HCT116 (cell line): ENCODE results near the gene ACACB. TPM values are rescaled to one million over a fixed set of nuclear protein-coding genes. Genes with fewer than 3 reads are reported as not detected.

ENCODE experiments used
- ATAC-seq: fragments of 200-7000 bp; cut with Tn5 transposase; 2 replicates; pipeline ENCODE4 v1.9.1; 2020; ENCODE audit warnings: mild to moderate bottlenecking, moderate library complexity
- BruUV-seq: library from RNA; stranded (reverse); fragments of 400-500 nt; replicated peaks from 2 replicates; lab custom pipeline; 2021; lab: Mats Ljungman, UMichigan
- CTCF ChIA-PET: fragments of 300-600 bp; sonication (Branson Sonifier 250); formaldehyde crosslinking; loops from one replicate; lab custom pipeline; 2021; ENCODE audit warnings: antibody characterized with exemption; lab: Charles Lee
- POLR2A ChIA-PET: fragments of 300-600, 350-600 bp; sonication (Branson Sonifier 250); formaldehyde crosslinking; loops from one replicate; lab custom pipeline; 2021; ENCODE audit warnings: antibody characterized with exemption; lab: Charles Lee
- RAD21 ChIA-PET, 2 experiments: fragments of 300-600 bp; sonication (Branson Sonifier 250); formaldehyde crosslinking; loops; one replicate each; lab custom pipeline; 2023; ENCODE audit warnings: low total read pairs in 2 of 2; ENCODE audit not compliant: uncharacterized antibody in 2 of 2, unreplicated experiment in 2 of 2, low non-redundant PET in 1 of 2; lab: Charles Lee
- DNase-seq: peaks from one replicate; pipeline ENCODE4 v3.0.0-alpha.2; 2010; ENCODE audit warnings: low read depth, low spot score
- H2AFZ ChIP-seq: fragments of 200-600 bp; shearing (Covaris generic), sonication (generic); 2 replicates; pipeline ENCODE4 v1.6.1; 2017; ENCODE audit warnings: low read depth, mixed run types, mixed read lengths, antibody characterized with exemption, low read length; ENCODE audit not compliant: poor library complexity, severe bottlenecking
- H3K27ac ChIP-seq: 2 replicates; pipeline ENCODE4 v1.5.1; 2012; ENCODE audit warnings: low read depth, low read length
- H3K27me3 ChIP-seq: fragments of 200-600 bp; sonication (generic); 2 replicates; pipeline ENCODE4 v1.6.1; 2016; ENCODE audit warnings: mixed run types, low read length, mixed read lengths; ENCODE audit not compliant: insufficient read depth
- H3K36me3 ChIP-seq, 2 experiments: fragments of 200-500 bp in 1 of 2; fragments of 200-600 bp in 1 of 2; sonication (Bioruptor generic) in 1 of 2; sonication (generic) in 1 of 2; 2 replicates each; pipeline versions ENCODE4 v1.5.1 to v1.6.1; 2014 to 2016; ENCODE audit warnings: low read length in 2 of 2, inconsistent platforms in 1 of 2, mixed read lengths in 1 of 2, mixed run types in 1 of 2; ENCODE audit not compliant: insufficient read depth in 2 of 2, control insufficient read depth in 1 of 2
- H3K4me1 ChIP-seq, 2 experiments: fragments of 200-600 bp in 1 of 2; sonication (generic) in 1 of 2; 2 replicates each; pipeline versions ENCODE4 v1.5.1 to v1.6.1; 2012 to 2017; ENCODE audit warnings: low read length in 2 of 2, inconsistent platforms in 1 of 2, mild to moderate bottlenecking in 1 of 2, mixed read lengths in 1 of 2, mixed run types in 1 of 2, moderate library complexity in 1 of 2; ENCODE audit not compliant: insufficient read depth in 2 of 2, control insufficient read depth in 1 of 2
- H3K4me2 ChIP-seq: fragments of 200-600 bp; sonication (generic); 2 replicates; pipeline ENCODE4 v1.6.1; 2017; ENCODE audit warnings: mixed run types, low read length, mixed read lengths
- H3K4me3 ChIP-seq, 2 experiments: fragments of 200-600 bp in 1 of 2; sonication (generic) in 1 of 2; replicated peaks in 1 of 2; 2 replicates each; pipeline ENCODE4 v1.5.1; 2011 to 2016; ENCODE audit warnings: low read length in 2 of 2, control low read depth in 1 of 2, low read depth in 1 of 2, mild to moderate bottlenecking in 1 of 2, mixed read lengths in 1 of 2, mixed run types in 1 of 2
- H3K79me2 ChIP-seq: fragments of 200-600 bp; sonication (generic); 2 replicates; pipeline ENCODE4 v1.6.1; 2017; ENCODE audit warnings: mild to moderate bottlenecking, mixed run types, low read length, moderate library complexity, mixed read lengths; ENCODE audit not compliant: insufficient read depth
- H3K9ac ChIP-seq: fragments of 200-600 bp; sonication (generic); 2 replicates; pipeline ENCODE4 v1.6.1; 2016; ENCODE audit warnings: low read length, mixed read lengths
- H3K9me2 ChIP-seq: fragments of 200-600 bp; sonication (generic), shearing (Covaris generic); 2 replicates; pipeline ENCODE4 v1.6.1; 2017; ENCODE audit warnings: mixed run types, mild to moderate bottlenecking, moderate library complexity; ENCODE audit not compliant: insufficient read depth
- H3K9me3 ChIP-seq, 2 experiments: fragments of 200-500 bp in 1 of 2; fragments of 200-600 bp in 1 of 2; sonication (Bioruptor generic) in 1 of 2; sonication (generic) in 1 of 2; 2 replicates each; pipeline ENCODE4 v1.6.1; 2014 to 2017; ENCODE audit warnings: low read length in 2 of 2, mixed read lengths in 2 of 2, inconsistent platforms in 1 of 2, low read depth in 1 of 2, mild to moderate bottlenecking in 1 of 2, mixed run types in 1 of 2, moderate library complexity in 1 of 2; ENCODE audit not compliant: control insufficient read depth in 1 of 2, insufficient read depth in 1 of 2
- H4K20me1 ChIP-seq: fragments of 200-600 bp; sonication (generic), shearing (Covaris generic); 2 replicates; pipeline ENCODE4 v1.6.1; 2017; ENCODE audit warnings: mixed run types, mild to moderate bottlenecking, moderate library complexity; ENCODE audit not compliant: insufficient read depth
- ATF3 ChIP-seq: IDR thresholded peaks from 2 replicates; pipeline ENCODE4 v1.6.1; 2012
- CBX3 ChIP-seq: IDR thresholded peaks from 2 replicates; pipeline ENCODE4 v1.6.1; 2012; ENCODE audit warnings: low read depth
- EZH2 ChIP-seq: fragments of 200-600 bp; sonication (generic); IDR thresholded peaks from 2 replicates; pipeline ENCODE4 v1.6.1; 2017; ENCODE audit warnings: antibody characterized with exemption, mixed run types
- FOSL1 ChIP-seq: IDR thresholded peaks from 2 replicates; pipeline ENCODE4 v1.6.1; 2012; ENCODE audit warnings: low read depth
- JUND ChIP-seq: IDR thresholded peaks from 2 replicates; pipeline ENCODE4 v1.6.1; 2012
- MAX ChIP-seq: IDR thresholded peaks from 2 replicates; pipeline ENCODE4 v1.6.1; 2012
- SIN3A ChIP-seq: IDR thresholded peaks from 2 replicates; pipeline ENCODE4 v1.6.1; 2012; ENCODE audit warnings: low read depth
- SP1 ChIP-seq: IDR thresholded peaks from 2 replicates; pipeline ENCODE4 v1.6.1; 2012; ENCODE audit warnings: low read depth
- SRF ChIP-seq: IDR thresholded peaks from 2 replicates; pipeline ENCODE4 v1.6.1; 2012; ENCODE audit warnings: low read depth
- YY1 ChIP-seq: IDR thresholded peaks from 2 replicates; pipeline ENCODE4 v1.6.1; 2011; ENCODE audit warnings: low read length, low read depth, moderate library complexity, mild to moderate bottlenecking; ENCODE audit not compliant: insufficient replicate concordance; ENCODE audit errors: extremely low read depth
- ZNF274 ChIP-seq: fragments of 200-500 bp; sonication (Bioruptor generic); IDR thresholded peaks from 2 replicates; pipeline ENCODE4 v1.6.1; 2014; ENCODE audit warnings: mild to moderate bottlenecking, low read depth, low read length, inconsistent platforms
- intact Hi-C: fragments of 100-400 bp; cut with micrococcal nuclease; formaldehyde crosslinking; loops from 2 replicates; pipeline ENCODE4 v1.10.0; 2022
- total RNA-seq: library from RNA; stranded (reverse); gene quantifications from one replicate; pipeline ENCODE4 v1.2.1, GENCODE V29; 2021; ENCODE audit not compliant: unreplicated experiment

ACACB gene
- total RNA-seq, 1 experiment from 2014 or later, result 11.1 TPM

- no peaks in the 10 kb centered on the region for H4K20me1 ChIP-seq
- ChIA-PET CTCF (interaction anchor here (1.4 kb wide), 1 partner anchor 15 kb away, joined by 6 read pairs; no protein-coding TSS in a partner anchor), RAD21 (no interaction called here), POLR2A (no interaction called here)
- no peak for TF ChIP-seq ATF3
- no peak for TF ChIP-seq SP1
- no peaks in the 10 kb centered on the region for H3K9me3 ChIP-seq
- DNase-seq, result no peak
- H3K9ac ChIP-seq, result no peak overlapping the region
- H3K4me3 ChIP-seq, result no peak overlapping the region
- no peak for ATAC-seq
- no peaks in the 10 kb centered on the region for H3K27me3 ChIP-seq
- H3K9me2 ChIP-seq, result no peaks in the 10 kb centered on the region
- no peak overlapping the region for H3K4me2 ChIP-seq
- peaks cover 5 to 11% of the 10 kb centered on the region in 2 experiments; a peak in 3 of 4 replicates for H3K4me1 ChIP-seq
- no peaks in the 10 kb centered on the region for H3K36me3 ChIP-seq
- no TSS peak for BruUV-seq
- H2AFZ ChIP-seq, result no peak overlapping the region
- no peaks in the 10 kb centered on the region for H3K79me2 ChIP-seq
- H3K27ac ChIP-seq, result no peak overlapping the region
- intact Hi-C loops, result no loop called here
Observed at GRCh38 chr12:109126784-109127183, 10.4 kb downstream of the ACACB start.

GRCh38 chr12:109127533-109128242 is 11.3 kb downstream of the ACACB start:
- no peaks in the 10 kb centered on the region for H4K20me1 ChIP-seq
- H2AFZ ChIP-seq, result no peak overlapping the region
- ChIA-PET CTCF (interaction anchor here (1.0 to 1.4 kb wide), 2 partner anchors 16 kb away, joined by 3 to 6 read pairs; no protein-coding TSS in a partner anchor), POLR2A (no interaction called here), RAD21 (no interaction called here)
- no peak for ATAC-seq
- H3K27ac ChIP-seq, result no peak overlapping the region
- H3K36me3 ChIP-seq, result no peaks in the 10 kb centered on the region
- H3K9me2 ChIP-seq, result no peaks in the 10 kb centered on the region
- no peak overlapping the region for H3K4me3 ChIP-seq
- H3K9me3 ChIP-seq, result no peaks in the 10 kb centered on the region
- no peak overlapping the region for H3K9ac ChIP-seq
- peaks cover 5 to 12% of the 10 kb centered on the region in 2 experiments; a peak in 3 of 4 replicates for H3K4me1 ChIP-seq
- no peak for DNase-seq
- TF ChIP-seq YY1, result no peak
- no peak for TF ChIP-seq SRF
- no peak for TF ChIP-seq CBX3
- TF ChIP-seq ZNF274, result no peak
- TF ChIP-seq MAX, result no peak
- TF ChIP-seq JUND, result no peak
- TF ChIP-seq SIN3A, result no peak
- TF ChIP-seq ATF3, result no peak
- TF ChIP-seq EZH2, result no peak
- no peak for TF ChIP-seq FOSL1
- H3K79me2 ChIP-seq, result no peaks in the 10 kb centered on the region
- no peak overlapping the region for H3K4me2 ChIP-seq
- no peaks in the 10 kb centered on the region for H3K27me3 ChIP-seq
- intact Hi-C loops, result no loop called here
- BruUV-seq, result no TSS peak
